Measurements from ENCODE around the gene ACAA1.

ACAA1 gene

GRCh38 chr3:38130631-38131065, 6.3 kb downstream of the ACAA1 start:
- no peak overlapping the region for H3K4me3 ChIP-seq (ENCODE audit: low read depth, low read length)
- no peak for DNase-seq
- no peaks in the 10 kb centered on the region for H3K9me3 ChIP-seq (ENCODE audit: severe bottlenecking)
- H3K36me3 ChIP-seq: peaks cover 61% of the 10 kb centered on the region
- no peaks in the 10 kb centered on the region for H3K27me3 ChIP-seq (ENCODE audit: insufficient read depth, low read depth, severe bottlenecking)
- TF ChIP-seq CTCF (IDR thresholded peaks at IDR 0.05; ENCODE audit: low read depth, low read length): no peak
- no peak overlapping the region for H3K27ac ChIP-seq

- H3K27ac ChIP-seq: no peak overlapping the region
- H3K36me3 ChIP-seq: peaks cover 65% of the 10 kb centered on the region
- no peaks in the 10 kb centered on the region for H3K9me3 ChIP-seq (ENCODE audit: severe bottlenecking)
- DNase-seq: no peak
- no peak overlapping the region for H3K4me3 ChIP-seq (ENCODE audit: low read depth, low read length)
- H3K27me3 ChIP-seq (ENCODE audit: insufficient read depth, low read depth, severe bottlenecking): no peaks in the 10 kb centered on the region
- TF ChIP-seq CTCF (IDR thresholded peaks at IDR 0.05; ENCODE audit: low read depth, low read length): no peak
Observed at GRCh38 chr3:38129058-38129457, 7.9 kb downstream of the ACAA1 start.

GRCh38 chr3:38128303-38128655, 8.6 kb downstream of the ACAA1 start:
- H3K27ac ChIP-seq: no peak overlapping the region
- H3K27me3 ChIP-seq (ENCODE audit: insufficient read depth, low read depth, severe bottlenecking): no peaks in the 10 kb centered on the region
- no peaks in the 10 kb centered on the region for H3K9me3 ChIP-seq (ENCODE audit: severe bottlenecking)
- no peak overlapping the region for H3K4me3 ChIP-seq (ENCODE audit: low read depth, low read length)
- no peak for DNase-seq
- no peak for TF ChIP-seq CTCF (IDR thresholded peaks at IDR 0.05; ENCODE audit: low read depth, low read length)
- peaks cover 63% of the 10 kb centered on the region for H3K36me3 ChIP-seq

GRCh38 chr3:38127611-38128302, 9.2 kb downstream of the ACAA1 start:
- H3K27ac ChIP-seq: no peak overlapping the region

GRCh38 chr3:38126121-38126892, 10.6 kb downstream of the ACAA1 start:
- no peak for DNase-seq
- Histone ChIP-seq H3K27me3 (ENCODE audit: insufficient read depth, low read depth, severe bottlenecking) (no peaks in the 10 kb centered on the region), H3K27ac (no peak overlapping the region), H3K4me3 (ENCODE audit: low read depth, low read length) (no peak overlapping the region), H3K36me3 (peaks cover 64% of the 10 kb centered on the region), H3K9me3 (ENCODE audit: severe bottlenecking) (no peaks in the 10 kb centered on the region)
- TF ChIP-seq CTCF (IDR thresholded peaks at IDR 0.05; ENCODE audit: low read depth, low read length): no peak

More at GRCh38 chr3:38127611-38128302, 9.2 kb downstream of the ACAA1 start:
- Histone ChIP-seq H3K27me3 (ENCODE audit: insufficient read depth, low read depth, severe bottlenecking) (no peaks in the 10 kb centered on the region), H3K9me3 (ENCODE audit: severe bottlenecking) (no peaks in the 10 kb centered on the region), H3K36me3 (peaks cover 64% of the 10 kb centered on the region), H3K4me3 (ENCODE audit: low read depth, low read length) (no peak overlapping the region)
- no peak for DNase-seq
- no peak for TF ChIP-seq CTCF (IDR thresholded peaks at IDR 0.05; ENCODE audit: low read depth, low read length)

Data from WERI-Rb-1 (cell line).